ENCODE measurements around the gene A3GALT2.
A peak's percentile ranks its signal among the peaks of the same experiment; 100 is the strongest.
"Not testable (repeated sequence)": the region's sequence is repeated elsewhere in the genome, so short reads cannot be mapped to it uniquely, and the experiment has no call there.

A3GALT2 gene

GRCh38 chr1:33309351-33309750 lies 11.5 kb downstream of the A3GALT2 start:
- not testable (repeated sequence) for DNase-seq

- no peak for DNase-seq
Observed at GRCh38 chr1:33307494-33307864, 13.4 kb downstream of the A3GALT2 start.

- DNase-seq: no peak
Observed at GRCh38 chr1:33306653-33307493, 14.0 kb downstream of the A3GALT2 start.

- no peak for DNase-seq
Observed at GRCh38 chr1:33305816-33306652, 14.9 kb downstream of the A3GALT2 start.

- DNase-seq: no peak
Observed at GRCh38 chr1:33305016-33305415, 15.9 kb downstream of the A3GALT2 start.

- DNase-seq: no peak
Observed at GRCh38 chr1:33302325-33302724, 18.6 kb downstream of the A3GALT2 start.

GRCh38 chr1:33301273-33301984 lies 19.5 kb downstream of the A3GALT2 start:
- no peak for DNase-seq

GRCh38 chr1:33300673-33301072 lies 20.2 kb downstream of the A3GALT2 start:
- DNase-seq: no peak

GRCh38 chr1:33299461-33300155 lies 21.3 kb downstream of the A3GALT2 start:
- no peak for DNase-seq

GRCh38 chr1:33298623-33299277 lies 22.1 kb downstream of the A3GALT2 start:
- peak; percentile 22 for DNase-seq

- DNase-seq: no peak
Observed at GRCh38 chr1:33297911-33298622, 22.8 kb downstream of the A3GALT2 start.

- DNase-seq: no peak
Observed at GRCh38 chr1:33296824-33297223, 24.1 kb downstream of the A3GALT2 start.

GRCh38 chr1:33296082-33296458 lies 24.8 kb downstream of the A3GALT2 start:
- DNase-seq: no peak

GRCh38 chr1:33295450-33296081 lies 25.3 kb downstream of the A3GALT2 start:
- peak; percentile 9 for DNase-seq

- no peak for DNase-seq
Observed at GRCh38 chr1:33295023-33295422, 25.9 kb downstream of the A3GALT2 start.

GRCh38 chr1:33294071-33295010 lies 26.6 kb downstream of the A3GALT2 start:
- DNase-seq: no peak

- no peak for DNase-seq
Observed at GRCh38 chr1:33292726-33293340, 28.1 kb downstream of the A3GALT2 start.

GRCh38 chr1:33290615-33291014 lies 30.3 kb downstream of the A3GALT2 start:
- not testable (repeated sequence) for DNase-seq

GRCh38 chr1:33289858-33290154 lies 31.1 kb downstream of the A3GALT2 start:
- no peak for DNase-seq
